HG03439 (cell line): ENCODE data around the gene KIT.
"Not testable (repeated sequence)": the region's sequence is repeated elsewhere in the genome, so short reads cannot be mapped to it uniquely, and the experiment has no call there.

Experiments
- ATAC-seq: cut with Tn5 transposase; IDR thresholded peaks from one replicate; pipeline ENCODE4 v1.9.1; 2021; ENCODE audit warnings: mild to moderate bottlenecking, moderate library complexity; ENCODE audit not compliant: unreplicated experiment

The KIT gene

DNA sequence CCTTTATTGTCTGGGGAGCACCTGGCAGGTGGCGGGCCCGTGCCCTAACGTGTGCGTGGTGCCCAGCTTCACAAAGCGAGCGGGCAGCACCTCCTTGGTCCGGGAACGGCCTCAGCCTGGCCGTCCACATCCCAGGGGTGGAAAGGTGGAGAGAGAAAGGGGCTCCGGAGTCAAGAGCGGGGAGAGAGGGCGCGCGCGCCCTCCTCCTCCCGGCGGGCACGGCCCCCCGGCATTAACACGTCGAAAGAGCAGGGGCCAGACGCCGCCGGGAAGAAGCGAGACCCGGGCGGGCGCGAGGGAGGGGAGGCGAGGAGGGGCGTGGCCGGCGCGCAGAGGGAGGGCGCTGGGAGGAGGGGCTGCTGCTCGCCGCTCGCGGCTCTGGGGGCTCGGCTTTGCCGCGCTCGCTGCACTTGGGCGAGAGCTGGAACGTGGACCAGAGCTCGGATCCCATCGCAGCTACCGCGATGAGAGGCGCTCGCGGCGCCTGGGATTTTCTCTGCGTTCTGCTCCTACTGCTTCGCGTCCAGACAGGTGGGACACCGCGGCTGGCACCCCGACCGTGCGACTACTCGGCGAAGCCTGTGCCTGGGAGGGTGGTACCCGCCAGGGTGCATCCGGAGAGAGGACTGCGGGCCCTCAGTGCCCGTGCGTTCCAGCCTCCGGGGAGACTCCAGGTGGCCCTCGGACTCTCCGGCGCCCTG lies at the start of gene KIT:
KIT (plus strand) TSS at position 407 of the 701 bp plus-strand sequence; CDS start at position 465, 58 bp downstream.
- no peak for ATAC-seq

DNA sequence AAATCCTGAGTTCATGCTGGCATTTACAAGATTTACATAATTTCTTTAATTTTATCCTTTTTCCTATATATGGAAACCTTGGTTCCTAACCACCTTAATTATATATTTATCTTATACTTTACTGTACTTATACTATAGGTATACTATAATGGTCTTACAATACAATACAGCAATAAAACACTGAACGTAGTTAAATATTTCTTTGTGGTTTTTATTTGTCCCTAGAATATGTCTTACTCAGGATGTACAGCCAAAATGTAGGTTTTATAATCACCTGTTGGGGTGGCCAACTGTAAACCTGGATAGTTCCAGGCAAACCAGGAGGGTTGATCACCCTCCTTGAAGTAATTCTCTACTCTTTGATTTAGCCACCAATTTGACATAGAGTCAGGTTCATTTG lies 48.4 kb upstream of the KIT start:
- no peak for ATAC-seq

DNA sequence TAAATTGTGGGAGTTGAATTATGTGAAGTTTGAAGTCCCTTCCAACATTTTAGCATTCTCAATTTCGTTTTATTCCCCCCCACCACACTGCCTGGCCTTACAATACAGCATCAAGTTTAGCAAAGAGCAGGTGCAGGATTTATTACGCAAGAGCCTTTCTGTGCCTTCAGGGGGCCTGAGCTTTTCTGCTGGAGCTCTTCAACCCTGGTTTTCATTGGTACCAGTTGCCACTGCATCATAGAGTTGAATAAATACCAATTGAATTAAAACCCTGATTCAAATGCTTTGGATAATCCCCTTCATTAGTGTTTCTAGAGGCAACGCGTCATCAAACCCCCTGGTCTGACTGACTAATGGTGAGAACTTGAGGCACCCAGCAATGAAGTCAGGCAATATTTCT lies 43.6 kb upstream of the KIT start:
- no peak for ATAC-seq

DNA sequence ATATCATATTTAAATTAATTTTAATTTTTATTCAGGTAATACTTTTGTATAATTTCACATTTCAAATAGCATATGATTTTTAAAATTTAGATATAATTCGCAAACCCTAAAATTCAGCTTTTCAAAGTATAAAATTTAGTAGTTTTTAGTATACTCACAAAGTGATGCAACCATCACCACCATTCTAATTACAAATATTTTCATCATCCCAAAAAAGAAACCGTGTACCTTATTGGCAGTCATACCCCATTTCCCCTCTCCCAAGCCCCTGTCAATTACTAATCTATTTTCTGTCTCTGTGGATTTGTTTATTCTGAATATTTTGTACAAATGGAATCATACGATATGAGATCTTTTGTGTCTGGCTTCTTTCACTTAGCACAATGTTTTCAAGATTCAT lies 37.0 kb upstream of the KIT start:
- no peak for ATAC-seq

DNA sequence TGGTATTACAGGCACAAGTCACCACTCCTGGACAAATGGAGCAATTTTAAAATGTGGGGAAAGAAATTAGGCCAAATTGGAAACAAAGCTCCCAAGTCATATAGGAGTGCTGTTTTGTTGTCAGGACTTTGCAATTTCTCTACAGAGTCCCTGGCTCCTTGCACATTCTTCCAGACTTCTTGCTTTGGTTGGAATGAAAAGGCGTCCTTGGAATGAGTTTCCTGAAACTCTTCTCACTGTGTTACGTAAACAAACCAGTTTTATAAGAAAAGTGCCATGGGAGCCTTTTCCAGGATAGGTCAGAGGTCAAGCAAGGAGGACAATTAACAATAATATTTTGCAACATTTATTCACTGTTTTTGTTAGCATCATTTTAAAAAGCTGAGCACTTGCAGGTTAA lies 32.4 kb upstream of the KIT start:
- ATAC-seq: no peak

DNA sequence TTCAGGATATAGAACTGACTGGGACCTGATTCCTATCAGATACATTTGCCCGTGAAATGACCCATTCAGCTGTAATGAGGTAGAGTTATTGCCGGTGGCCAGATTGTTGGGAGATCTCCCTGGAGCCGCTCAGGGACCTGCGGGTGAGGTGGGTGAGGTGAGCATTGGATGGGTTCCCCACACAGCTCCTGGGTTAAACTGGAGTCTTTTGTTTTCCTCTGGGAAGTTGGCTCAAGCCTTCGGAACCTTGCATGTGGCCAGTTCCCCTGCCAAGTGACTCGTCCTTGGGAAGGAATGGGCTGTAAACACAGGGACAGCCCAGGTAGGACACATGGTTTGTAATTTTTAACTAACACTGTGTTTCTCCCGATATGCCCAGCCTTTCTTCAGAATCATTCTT lies 31.6 kb upstream of the KIT start:
- no peak for ATAC-seq

DNA sequence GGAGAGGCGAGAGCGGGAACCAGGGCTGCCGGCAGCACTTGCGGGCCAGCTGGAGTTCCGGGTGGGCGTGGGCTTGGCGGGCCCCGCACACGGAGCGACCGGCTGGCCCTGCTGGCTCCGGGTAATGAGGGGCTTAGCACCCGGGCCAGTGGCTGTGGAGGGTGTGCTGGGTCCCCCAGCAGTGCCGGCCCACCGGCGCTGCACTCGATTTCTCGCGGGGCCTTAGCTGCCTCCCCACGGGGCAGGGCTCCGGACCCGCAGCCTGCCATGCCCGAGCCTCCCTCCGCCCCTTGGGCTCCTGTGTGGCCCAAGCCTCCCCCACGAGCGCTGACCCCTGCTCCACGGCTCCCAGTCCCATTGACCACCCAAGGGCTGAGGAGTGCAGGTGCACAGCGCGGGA lies 25.2 kb upstream of the KIT start:
- no peak for ATAC-seq

DNA sequence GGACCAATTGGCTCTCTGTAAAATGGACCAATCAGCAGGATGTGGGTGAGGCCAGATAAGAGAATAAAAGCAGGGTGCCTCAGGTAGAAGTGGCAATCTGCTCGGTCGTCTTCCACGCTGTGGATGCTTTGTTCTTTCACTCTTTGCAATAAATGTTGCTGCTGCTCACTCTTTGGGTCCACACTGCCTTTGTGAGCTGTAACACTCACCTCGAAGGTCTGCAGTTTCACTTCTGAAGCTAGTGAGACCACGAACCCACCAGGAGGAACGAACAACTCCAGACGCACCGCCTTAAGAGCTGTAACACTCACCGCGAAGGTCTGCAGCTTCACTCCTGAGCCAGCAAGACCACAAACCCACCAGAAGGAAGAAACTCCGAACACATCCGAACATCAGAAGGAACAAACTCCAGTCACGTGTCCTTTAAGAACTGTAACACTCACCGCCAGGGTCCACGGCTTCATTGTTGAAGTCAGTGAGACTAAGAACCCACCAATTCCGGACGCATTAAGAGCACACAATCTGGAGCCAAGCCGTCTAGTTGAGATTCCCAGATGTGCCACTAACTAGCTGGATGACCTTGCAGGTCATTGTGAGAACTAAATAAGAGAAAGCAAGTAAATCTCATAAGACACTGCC lies 24.5 kb upstream of the KIT start:
- ATAC-seq: not testable (repeated sequence)

DNA sequence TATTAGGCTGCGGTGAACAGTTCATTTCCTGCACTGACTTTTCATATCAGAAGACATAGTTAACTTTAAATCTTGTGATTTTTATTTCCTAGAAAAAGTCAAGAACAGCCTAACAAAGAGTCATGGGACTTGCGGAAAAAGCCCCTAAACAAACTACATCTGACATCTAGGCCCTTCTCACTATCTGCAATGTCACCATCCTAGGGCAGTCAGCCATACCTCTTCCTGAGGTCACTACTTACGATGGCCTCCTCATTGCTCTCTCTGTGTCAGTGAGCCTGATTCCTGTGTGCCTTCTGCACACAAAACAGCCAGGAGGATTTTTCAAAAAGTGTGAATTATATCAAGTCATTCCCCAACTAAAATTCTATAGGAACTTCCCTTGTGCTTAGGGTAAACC lies 22.4 kb upstream of the KIT start:
- ATAC-seq: no peak

DNA sequence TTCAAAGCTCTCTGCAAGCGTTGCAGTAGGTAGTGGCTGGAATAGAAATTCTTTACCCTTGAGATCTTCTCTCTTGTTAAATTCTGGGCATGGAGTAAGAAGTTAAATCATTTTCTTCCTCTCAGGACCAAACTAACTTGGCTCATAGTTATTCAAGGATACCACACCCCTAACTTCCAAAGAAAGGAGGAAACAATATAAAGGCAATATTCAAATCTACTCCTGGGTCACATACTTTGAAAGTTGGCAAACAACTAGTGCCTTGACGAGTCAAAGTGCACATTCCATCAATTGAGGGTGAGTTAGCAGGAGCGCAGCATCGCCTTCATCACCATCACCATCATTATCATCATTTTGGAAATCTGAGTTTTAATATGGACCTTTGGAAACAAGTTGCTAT lies 20.4 kb upstream of the KIT start:
- no peak for ATAC-seq

DNA sequence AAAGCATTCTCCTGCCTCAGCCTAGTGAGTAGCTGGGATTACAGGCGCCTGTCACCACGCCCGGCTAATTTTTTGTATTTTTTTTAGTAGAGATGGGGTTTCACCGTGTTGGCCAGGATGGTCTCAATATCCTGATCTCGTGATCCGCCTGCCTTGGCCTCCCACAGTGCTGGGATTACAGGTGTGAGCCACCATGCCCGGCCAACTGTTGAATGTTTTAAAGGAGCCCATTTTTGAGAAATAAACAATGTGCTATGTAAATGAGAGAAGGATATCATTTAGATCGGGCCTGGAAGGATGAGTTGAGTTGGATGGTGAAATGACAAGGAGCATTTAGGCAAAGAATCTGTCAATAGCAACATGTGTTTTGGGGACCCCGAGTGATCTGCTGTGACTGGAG lies 16.7 kb upstream of the KIT start:
- not testable (repeated sequence) for ATAC-seq

DNA sequence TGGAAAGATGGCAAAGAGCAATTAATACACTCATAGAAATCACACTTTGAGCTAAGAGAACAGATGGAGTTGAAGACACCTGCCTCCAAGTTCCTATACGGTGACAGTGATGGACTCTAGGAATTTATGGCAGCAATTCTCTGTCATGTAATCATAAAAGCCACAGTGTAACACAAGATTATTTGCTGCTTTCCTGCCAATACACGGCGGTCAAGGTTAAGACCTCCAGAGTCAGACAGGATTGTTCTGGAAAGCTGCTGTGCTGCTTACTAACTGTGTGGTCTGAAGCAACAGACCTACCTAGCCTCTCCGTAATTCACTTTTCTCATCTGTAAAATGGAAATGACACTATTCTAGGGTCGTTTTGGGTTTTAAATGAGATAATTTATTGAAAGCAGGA lies 14.6 kb upstream of the KIT start:
- ATAC-seq: no peak

DNA sequence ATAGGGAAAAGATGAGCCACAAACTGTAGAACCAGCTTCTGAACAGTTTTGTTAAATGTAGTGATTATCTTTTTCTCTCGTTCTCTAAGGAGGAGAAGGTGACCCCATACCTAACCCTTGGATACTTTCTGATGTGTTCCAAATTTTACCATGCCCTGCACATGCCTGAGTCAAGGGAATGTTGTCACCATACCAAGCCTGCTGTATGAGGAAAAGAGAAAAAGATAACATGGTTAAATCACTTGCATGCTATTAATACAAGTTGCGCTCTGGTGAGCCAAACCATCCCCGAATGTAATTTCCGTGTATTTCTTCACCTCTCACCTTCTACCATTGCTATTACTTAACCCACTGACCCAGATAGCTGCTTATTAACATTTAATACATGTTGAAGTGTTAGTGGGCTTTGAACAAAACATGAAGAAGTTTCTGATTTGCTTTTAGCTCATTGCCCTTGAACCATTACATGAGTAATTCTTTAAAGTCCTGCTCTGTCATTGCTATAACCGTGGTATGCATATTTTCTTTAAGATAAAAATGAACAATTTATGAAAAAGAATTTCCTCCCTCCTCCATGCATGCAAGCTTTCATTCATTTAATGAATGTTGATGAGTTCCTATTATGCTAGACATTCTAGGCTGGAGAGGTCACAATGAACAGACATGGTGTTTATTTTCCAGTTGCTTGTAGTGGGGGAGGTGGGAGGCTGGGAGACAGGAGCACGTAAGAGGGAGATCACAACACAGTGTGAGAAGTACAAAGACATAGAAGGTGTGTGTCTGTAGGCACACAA lies 13.6 kb upstream of the KIT start:
- ATAC-seq: no peak

DNA sequence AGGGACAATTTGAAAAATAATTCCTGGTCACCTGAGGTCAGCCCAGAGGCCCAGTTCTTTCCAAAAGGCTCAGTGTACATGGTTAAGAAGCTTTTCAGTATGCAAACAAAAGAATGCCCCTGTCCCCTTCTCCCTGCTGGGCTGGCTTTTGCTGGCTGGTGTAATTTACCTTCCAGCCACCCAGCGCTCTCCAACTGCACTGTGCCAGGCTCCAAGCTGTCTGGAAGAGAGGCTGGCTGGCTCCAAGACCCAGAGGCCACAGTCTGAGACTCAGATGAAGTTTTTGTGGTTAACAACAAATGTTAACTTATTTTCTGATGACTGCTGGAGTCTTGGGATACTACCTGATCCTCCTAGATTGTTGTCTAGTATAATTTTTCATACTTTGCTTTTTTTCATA lies 11.9 kb upstream of the KIT start:
- no peak for ATAC-seq

DNA sequence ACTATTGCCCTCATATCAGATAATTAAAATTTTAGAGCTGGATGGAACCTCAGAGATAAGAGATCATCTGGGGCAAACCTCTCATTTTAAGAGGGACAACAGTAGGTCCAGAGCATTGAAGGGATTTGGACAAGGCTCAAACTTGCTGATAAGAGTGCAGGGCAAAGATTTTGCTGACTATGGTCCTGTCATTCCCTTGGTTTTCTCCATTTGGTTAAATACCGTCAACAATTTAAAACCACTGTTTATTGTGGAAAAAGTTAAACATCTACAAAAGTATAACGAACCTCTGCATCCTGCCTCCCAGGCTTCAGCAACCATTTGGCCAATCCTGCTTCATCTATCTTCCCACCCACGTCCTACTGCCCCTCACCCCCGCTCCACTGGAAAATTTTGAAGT lies 10.7 kb upstream of the KIT start:
- no peak for ATAC-seq

DNA sequence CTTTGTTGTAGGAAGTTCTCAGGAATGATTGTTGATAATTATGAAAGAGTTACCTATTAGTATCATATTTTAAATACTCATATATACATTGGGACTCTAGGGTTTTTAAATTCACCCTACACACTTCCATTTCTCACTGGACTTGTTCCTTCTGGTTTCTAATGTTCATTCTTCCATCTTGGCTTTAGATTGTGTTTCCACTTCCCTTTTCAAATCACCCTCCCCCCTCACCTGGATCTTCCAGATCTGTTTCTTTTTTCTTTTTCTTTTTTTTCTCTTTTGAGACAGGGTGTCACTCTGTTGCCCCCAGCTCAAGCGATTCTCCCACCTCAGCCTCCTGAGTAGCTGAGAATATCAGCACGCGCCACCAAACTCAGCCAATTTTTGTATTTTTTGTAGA lies 6.7 kb upstream of the KIT start:
- no peak for ATAC-seq

DNA sequence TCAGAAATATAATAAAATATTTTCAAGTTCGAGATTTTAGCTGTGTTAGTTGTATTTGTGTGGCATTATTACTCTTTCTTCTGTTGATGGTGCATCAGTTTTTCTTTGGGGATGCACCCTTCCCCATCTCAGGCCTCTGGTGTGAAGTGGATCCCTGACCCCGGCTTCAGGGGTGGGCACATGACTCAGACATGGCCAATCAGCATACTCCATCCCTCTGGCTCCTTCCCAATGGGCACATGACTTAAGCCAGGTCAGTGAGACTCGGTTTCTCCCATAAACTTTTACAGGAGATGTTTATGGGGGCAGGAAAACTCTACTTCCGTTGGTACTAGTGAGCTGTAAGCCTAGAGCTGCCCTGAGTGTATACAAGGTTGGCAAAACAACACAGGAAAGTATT lies 3.0 kb upstream of the KIT start:
- ATAC-seq: no peak

DNA sequence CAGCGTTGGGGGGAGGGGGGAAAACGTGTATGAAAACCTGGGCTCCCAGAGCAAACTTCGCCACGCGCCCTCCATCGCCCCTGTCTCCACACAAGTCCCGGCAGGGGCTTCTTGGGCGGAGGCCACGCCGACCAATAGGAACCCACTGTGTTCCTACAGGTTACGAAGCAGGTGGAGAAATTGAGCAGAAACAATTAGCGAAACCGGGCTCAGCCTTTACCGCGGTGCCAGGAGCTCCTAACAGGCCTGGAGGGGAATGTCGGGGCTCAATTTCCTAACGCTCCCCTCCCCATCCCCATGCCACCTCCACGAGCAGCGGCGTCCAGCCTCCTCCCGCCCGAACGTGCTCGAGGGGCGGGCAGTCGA lies 589 bp upstream of the KIT start:
- no peak for ATAC-seq

DNA sequence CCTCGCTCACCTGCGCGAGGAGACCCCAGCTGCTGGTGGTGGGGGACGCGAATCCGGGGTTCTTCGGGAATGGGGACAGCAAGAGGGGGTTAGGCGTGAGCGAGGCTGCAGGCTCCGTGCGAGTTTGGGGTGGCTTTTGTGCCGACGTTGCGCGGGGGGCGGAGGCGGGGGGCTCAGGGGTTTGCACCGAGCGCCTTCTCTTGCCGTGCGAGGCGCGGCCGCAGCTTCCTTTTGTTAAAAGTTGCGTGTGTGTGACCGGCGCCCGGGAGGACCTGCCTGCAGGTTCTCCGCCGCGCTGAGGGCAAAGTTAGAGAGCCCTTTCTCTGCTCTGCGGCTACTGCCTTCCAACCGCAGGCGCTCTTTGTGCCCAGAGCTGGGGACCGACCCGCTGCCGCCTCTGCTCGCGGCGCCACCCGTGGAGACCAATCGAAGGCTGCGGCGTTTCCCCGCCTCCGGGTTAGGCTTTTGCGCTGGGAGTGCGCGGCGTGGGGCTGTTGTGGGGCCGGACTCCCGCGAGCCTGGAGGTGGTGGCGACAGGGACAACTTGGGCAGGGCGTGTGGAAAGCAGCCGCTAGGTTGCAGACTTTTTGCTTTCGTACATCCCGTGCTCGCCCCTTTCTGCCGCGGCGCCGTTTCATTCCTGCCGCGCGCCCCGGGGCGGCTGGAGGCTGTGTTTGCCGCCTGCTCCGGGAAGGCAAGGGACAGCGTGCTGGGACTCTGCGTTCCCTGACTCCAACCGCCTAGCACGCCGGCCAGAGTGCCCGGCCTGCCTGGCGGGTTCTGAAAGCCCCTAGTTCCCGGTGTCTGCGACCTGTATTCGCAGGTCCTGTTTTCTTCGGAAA lies 716 bp downstream of the KIT start:
- ATAC-seq: no peak

DNA sequence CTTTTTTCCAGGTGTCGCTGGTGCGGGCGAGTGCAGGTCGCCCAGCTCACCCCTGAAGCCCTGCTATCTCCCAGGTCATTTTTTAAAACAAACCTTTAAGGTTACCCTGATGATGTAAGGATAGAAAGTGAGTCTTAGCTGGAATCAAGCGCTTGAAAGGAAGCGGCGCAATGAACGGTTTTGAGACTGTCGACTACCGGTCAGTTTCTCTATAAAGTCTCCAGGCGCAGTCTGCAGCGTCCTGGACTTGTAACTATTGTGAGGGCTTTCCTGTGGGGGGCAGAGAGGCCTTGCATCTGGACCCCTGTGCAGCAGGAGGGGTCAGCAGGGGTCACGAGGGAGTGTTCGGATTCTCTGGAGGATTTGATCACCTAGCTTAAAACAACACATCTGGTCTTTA lies 1.6 kb downstream of the KIT start:
- no peak for ATAC-seq
